Measurements from ENCODE around the gene KLF14.
"Not testable (repeated sequence)": the region's sequence is repeated elsewhere in the genome, so short reads cannot be mapped to it uniquely, and the experiment has no call there.

Gene KLF14

GRCh38 chr7:130703851-130704250, 30.2 kb downstream of the KLF14 start:
- Histone ChIP-seq H3K4me3 (ENCODE audit: low read length) (no peak overlapping the region), H3K4me1 (ENCODE audit: control insufficient read depth, insufficient read depth, low read length) (no peaks in the 10 kb centered on the region), H3K27me3 (ENCODE audit: control insufficient read depth, insufficient read depth, low read length) (no peaks in the 10 kb centered on the region), H3K36me3 (ENCODE audit: control insufficient read depth, insufficient read depth, low read length) (no peaks in the 10 kb centered on the region), H3K9ac (ENCODE audit: low read length) (no peak overlapping the region), H3K9me3 (ENCODE audit: control insufficient read depth, low read length) (no peaks in the 10 kb centered on the region)

- Histone ChIP-seq H3K4me3 (ENCODE audit: low read length) (no peak overlapping the region), H3K4me1 (ENCODE audit: control insufficient read depth, insufficient read depth, low read length) (no peaks in the 10 kb centered on the region), H3K9me3 (ENCODE audit: control insufficient read depth, low read length) (no peaks in the 10 kb centered on the region)
These were observed 32.4 kb downstream of the KLF14 start for GRCh38 chr7:130701650-130702049.

DNA sequence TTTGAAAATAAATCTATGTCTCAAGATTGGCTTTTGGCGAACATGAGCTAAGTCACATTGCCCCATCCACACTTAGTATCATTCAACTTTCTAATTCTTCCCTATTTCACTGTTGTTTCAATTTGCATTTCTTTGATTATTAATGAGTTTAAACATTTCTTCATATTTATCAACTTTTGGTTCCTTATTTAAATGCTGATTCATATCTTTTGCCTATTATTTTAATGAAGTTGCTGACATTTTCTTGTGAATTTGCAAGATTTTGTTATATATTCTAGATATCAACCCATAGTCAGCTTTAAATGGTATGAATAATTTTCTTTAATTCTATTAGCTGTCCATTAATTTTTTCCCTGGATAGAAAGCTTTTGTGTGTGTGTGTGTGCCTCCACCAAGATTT, 33.2 kb downstream of the KLF14 start:
- H3K4me3 ChIP-seq (ENCODE audit: low read length), result no peak overlapping the region
- H3K36me3 ChIP-seq (ENCODE audit: control insufficient read depth, insufficient read depth, low read length), result no peaks in the 10 kb centered on the region
- no peaks in the 10 kb centered on the region for H3K9me3 ChIP-seq (ENCODE audit: control insufficient read depth, low read length)
- no peaks in the 10 kb centered on the region for H3K4me1 ChIP-seq (ENCODE audit: control insufficient read depth, insufficient read depth, low read length)
- no peaks in the 10 kb centered on the region for H3K27me3 ChIP-seq (ENCODE audit: control insufficient read depth, insufficient read depth, low read length)
- no peak overlapping the region for H3K9ac ChIP-seq (ENCODE audit: low read length)

More at GRCh38 chr7:130701650-130702049, 32.4 kb downstream of the KLF14 start:
- Histone ChIP-seq H3K36me3 (ENCODE audit: control insufficient read depth, insufficient read depth, low read length) (no peaks in the 10 kb centered on the region), H3K27me3 (ENCODE audit: control insufficient read depth, insufficient read depth, low read length) (no peaks in the 10 kb centered on the region), H3K9ac (ENCODE audit: low read length) (no peak overlapping the region)

GRCh38 chr7:130699686-130700085, 34.3 kb downstream of the KLF14 start:
- H3K36me3 ChIP-seq (ENCODE audit: control insufficient read depth, insufficient read depth, low read length), result no peaks in the 10 kb centered on the region
- no peaks in the 10 kb centered on the region for H3K27me3 ChIP-seq (ENCODE audit: control insufficient read depth, insufficient read depth, low read length)
- no peak overlapping the region for H3K9ac ChIP-seq (ENCODE audit: low read length)
- H3K9me3 ChIP-seq (ENCODE audit: control insufficient read depth, low read length), result no peaks in the 10 kb centered on the region
- H3K4me1 ChIP-seq (ENCODE audit: control insufficient read depth, insufficient read depth, low read length), result no peaks in the 10 kb centered on the region
- H3K4me3 ChIP-seq (ENCODE audit: low read length), result no peak overlapping the region

- Histone ChIP-seq H3K9ac (ENCODE audit: low read length) (no peak overlapping the region), H3K36me3 (ENCODE audit: control insufficient read depth, insufficient read depth, low read length) (no peaks in the 10 kb centered on the region), H3K27me3 (ENCODE audit: control insufficient read depth, insufficient read depth, low read length) (no peaks in the 10 kb centered on the region), H3K4me1 (ENCODE audit: control insufficient read depth, insufficient read depth, low read length) (no peaks in the 10 kb centered on the region), H3K9me3 (ENCODE audit: control insufficient read depth, low read length) (no peaks in the 10 kb centered on the region), H3K4me3 (ENCODE audit: low read length) (no peak overlapping the region)
These were observed 36.2 kb downstream of the KLF14 start for GRCh38 chr7:130697820-130698219.

DNA sequence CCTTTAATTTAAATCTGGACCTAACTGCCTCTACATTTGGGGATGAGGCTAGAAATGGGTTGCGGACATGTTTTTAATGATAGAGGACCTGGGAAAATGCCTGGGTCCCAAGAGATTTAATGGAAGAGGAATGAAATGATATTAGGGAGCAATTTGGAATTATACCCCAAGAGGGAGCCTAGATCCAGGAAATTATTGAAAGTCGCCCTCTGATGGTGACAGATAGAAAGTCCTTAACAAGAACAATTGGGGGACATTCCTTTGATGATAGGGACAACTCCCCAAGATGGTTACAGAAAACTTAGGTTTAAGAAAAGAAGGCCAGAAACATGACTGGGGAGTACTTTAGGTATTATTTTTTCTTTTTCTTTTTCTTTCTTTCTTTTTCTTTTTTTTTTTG, 38.2 kb downstream of the KLF14 start:
- Histone ChIP-seq H3K4me1 (ENCODE audit: control insufficient read depth, insufficient read depth, low read length) (no peaks in the 10 kb centered on the region), H3K9me3 (ENCODE audit: control insufficient read depth, low read length) (no peaks in the 10 kb centered on the region), H3K4me3 (ENCODE audit: low read length) (no peak overlapping the region), H3K27me3 (ENCODE audit: control insufficient read depth, insufficient read depth, low read length) (no peaks in the 10 kb centered on the region), H3K9ac (ENCODE audit: low read length) (no peak overlapping the region), H3K36me3 (ENCODE audit: control insufficient read depth, insufficient read depth, low read length) (no peaks in the 10 kb centered on the region)

GRCh38 chr7:130692396-130692795, 41.6 kb downstream of the KLF14 start:
- H3K4me1 ChIP-seq (ENCODE audit: control insufficient read depth, insufficient read depth, low read length); H3K4me3 ChIP-seq (ENCODE audit: low read length); H3K9ac ChIP-seq (ENCODE audit: low read length); H3K9me3 ChIP-seq (ENCODE audit: control insufficient read depth, low read length); H3K27me3 ChIP-seq (ENCODE audit: control insufficient read depth, insufficient read depth, low read length); H3K36me3 ChIP-seq (ENCODE audit: control insufficient read depth, insufficient read depth, low read length): not testable (repeated sequence)

- H3K9me3 ChIP-seq (ENCODE audit: control insufficient read depth, low read length), result no peaks in the 10 kb centered on the region
- no peak overlapping the region for H3K9ac ChIP-seq (ENCODE audit: low read length)
- H3K4me1 ChIP-seq (ENCODE audit: control insufficient read depth, insufficient read depth, low read length), result no peaks in the 10 kb centered on the region
- no peak overlapping the region for H3K4me3 ChIP-seq (ENCODE audit: low read length)
- H3K36me3 ChIP-seq (ENCODE audit: control insufficient read depth, insufficient read depth, low read length), result no peaks in the 10 kb centered on the region
- no peaks in the 10 kb centered on the region for H3K27me3 ChIP-seq (ENCODE audit: control insufficient read depth, insufficient read depth, low read length)
These were observed 44.3 kb downstream of the KLF14 start for GRCh38 chr7:130689683-130690082.

DNA sequence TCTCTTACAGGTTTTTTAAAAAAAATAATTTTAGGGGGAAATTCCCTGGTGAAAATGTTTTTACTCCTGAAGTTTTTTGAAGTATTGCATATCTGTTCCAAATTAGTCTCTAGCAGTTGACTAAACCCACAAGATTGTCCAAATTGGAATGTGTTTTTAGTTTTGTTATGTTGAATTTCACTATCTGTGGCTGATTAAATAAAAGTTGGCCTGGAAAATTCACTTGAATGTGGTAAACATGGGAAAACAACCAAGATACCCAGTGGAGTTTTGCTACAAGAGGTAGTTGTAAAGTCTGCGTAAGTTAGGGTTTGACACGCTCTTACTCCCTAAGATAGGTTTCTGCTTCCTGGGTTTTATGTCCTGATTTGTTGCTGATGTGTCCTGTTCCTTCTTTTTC, 51.0 kb downstream of the KLF14 start:
- no peak overlapping the region for H3K9ac ChIP-seq (ENCODE audit: low read length)
- no peaks in the 10 kb centered on the region for H3K9me3 ChIP-seq (ENCODE audit: control insufficient read depth, low read length)
- no peaks in the 10 kb centered on the region for H3K27me3 ChIP-seq (ENCODE audit: control insufficient read depth, insufficient read depth, low read length)
- no peaks in the 10 kb centered on the region for H3K4me1 ChIP-seq (ENCODE audit: control insufficient read depth, insufficient read depth, low read length)
- H3K36me3 ChIP-seq (ENCODE audit: control insufficient read depth, insufficient read depth, low read length), result no peaks in the 10 kb centered on the region
- no peak overlapping the region for H3K4me3 ChIP-seq (ENCODE audit: low read length)

All from mucosa of stomach (tissue), 1 donor.